Activated T-cell treated with anti-CD3 and anti-CD28 coated beads, Interleukin-2, amount 50 U/mL, for 72 hours (primary cell): ENCODE results near the gene JMY. TPM values are rescaled to one million over a fixed set of nuclear protein-coding genes. Genes with fewer than 3 reads are reported as not detected.

Experiments used
- ATAC-seq, 2 donors: fragments of 150-1000 bp; cut with Tn5 transposase; replicated peaks in 1 of 2; 2 replicates each; pipeline ENCODE4 v1.10.0; 2021; ENCODE audit warnings: moderate library complexity in 2 of 2, mild to moderate bottlenecking in 1 of 2
- DNase-seq, 2 donors: peaks; one replicate each; pipeline ENCODE4 v3.0.0; 2021 to 2022; ENCODE audit warnings: mixed read lengths in 1 of 2
- H3K27ac Mint-ChIP-seq: one replicate; pipeline ENCODE4 v1.8.0; 2022; ENCODE audit warnings: mild to moderate bottlenecking, moderate library complexity, mixed read lengths
- H3K27me3 Mint-ChIP-seq: one replicate; pipeline ENCODE4 v1.8.0; 2022; ENCODE audit warnings: low read depth, mixed read lengths
- H3K36me3 Mint-ChIP-seq, 2 donors: one replicate each; pipeline ENCODE4 v1.8.0; 2022; ENCODE audit warnings: mixed read lengths in 2 of 2, mild to moderate bottlenecking in 1 of 2; ENCODE audit not compliant: insufficient read depth in 2 of 2
- H3K4me1 Mint-ChIP-seq: one replicate; pipeline ENCODE4 v1.8.0; 2022; ENCODE audit warnings: low read depth, mixed read lengths
- H3K4me3 Mint-ChIP-seq, 2 donors: one replicate each; pipeline ENCODE4 v1.8.0; 2022; ENCODE audit warnings: mild to moderate bottlenecking in 2 of 2, mixed read lengths in 2 of 2, moderate library complexity in 2 of 2
- H3K9me3 Mint-ChIP-seq, 2 donors: one replicate each; pipeline ENCODE4 v1.8.0; 2022; ENCODE audit warnings: mixed read lengths in 2 of 2
- total RNA-seq, 2 donors: library from RNA; stranded (reverse); gene quantifications; one replicate each; pipeline ENCODE4 v1.2.3, GENCODE V29; 2022

JMY gene
- total RNA-seq, 2 donors from 2014 or later: 39.7 to 56.2 TPM

GRCh38 chr5:79285285-79285684, 49.4 kb downstream of the JMY start:
- H3K4me1 Mint-ChIP-seq: peaks cover 16% of the 10 kb centered on the region
- no peak for DNase-seq
- no peaks in the 10 kb centered on the region for H3K27me3 Mint-ChIP-seq
- ATAC-seq: peak in 1 of 2 donors; percentile 39
- no peak overlapping the region for H3K4me3 Mint-ChIP-seq
- H3K36me3 Mint-ChIP-seq: peaks cover 13 to 21% of the 10 kb centered on the region in 2 donors
- H3K9me3 Mint-ChIP-seq: no peaks in the 10 kb centered on the region
- peak overlapping the region; percentile 80 for H3K27ac Mint-ChIP-seq

GRCh38 chr5:79285833-79286232, 49.9 kb downstream of the JMY start:
- no peaks in the 10 kb centered on the region for H3K9me3 Mint-ChIP-seq
- H3K36me3 Mint-ChIP-seq: peaks cover 13 to 19% of the 10 kb centered on the region in 2 donors
- H3K4me3 Mint-ChIP-seq: no peak overlapping the region

GRCh38 chr5:79287380-79287779, 51.4 kb downstream of the JMY start:
- DNase-seq (no peak), ATAC-seq (no peak)
- Mint-ChIP-seq H3K27me3 (no peaks in the 10 kb centered on the region), H3K4me1 (peaks cover 16% of the 10 kb centered on the region), H3K4me3 (no peak overlapping the region), H3K27ac (no peak overlapping the region), H3K9me3 (no peaks in the 10 kb centered on the region), H3K36me3 (peaks cover 10 to 18% of the 10 kb centered on the region in 2 donors)

More at GRCh38 chr5:79285833-79286232, 49.9 kb downstream of the JMY start:
- DNase-seq: no peak
- H3K4me1 Mint-ChIP-seq: peaks cover 16% of the 10 kb centered on the region
- ATAC-seq: no peak
- no peaks in the 10 kb centered on the region for H3K27me3 Mint-ChIP-seq
- no peak overlapping the region for H3K27ac Mint-ChIP-seq

DNA sequence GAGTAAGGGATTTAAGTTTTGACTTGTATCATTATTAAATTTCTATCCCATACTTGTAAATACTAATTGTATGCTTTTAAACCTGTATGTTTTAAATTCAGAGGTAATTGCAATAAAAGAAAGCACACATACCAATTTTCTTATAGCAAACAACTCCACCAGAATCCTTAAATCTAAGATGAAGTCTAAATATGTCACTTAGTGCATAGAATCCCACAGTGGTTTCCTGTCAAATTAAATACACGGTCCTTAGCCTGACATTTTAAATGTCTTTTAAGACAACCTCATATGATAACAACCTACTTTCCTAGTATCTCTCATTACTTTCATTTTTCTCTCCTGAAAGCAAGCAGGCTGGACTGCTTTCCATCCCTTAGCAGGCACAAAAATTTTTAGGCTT, 52.0 kb downstream of the JMY start:
- H3K4me1 Mint-ChIP-seq: peaks cover 16% of the 10 kb centered on the region
- no peak overlapping the region for H3K27ac Mint-ChIP-seq
- no peaks in the 10 kb centered on the region for H3K27me3 Mint-ChIP-seq
- ATAC-seq (no peak), DNase-seq (no peak)
- H3K9me3 Mint-ChIP-seq: no peaks in the 10 kb centered on the region
- H3K4me3 Mint-ChIP-seq: no peak overlapping the region
- H3K36me3 Mint-ChIP-seq: peaks cover 7 to 16% of the 10 kb centered on the region in 2 donors

DNA sequence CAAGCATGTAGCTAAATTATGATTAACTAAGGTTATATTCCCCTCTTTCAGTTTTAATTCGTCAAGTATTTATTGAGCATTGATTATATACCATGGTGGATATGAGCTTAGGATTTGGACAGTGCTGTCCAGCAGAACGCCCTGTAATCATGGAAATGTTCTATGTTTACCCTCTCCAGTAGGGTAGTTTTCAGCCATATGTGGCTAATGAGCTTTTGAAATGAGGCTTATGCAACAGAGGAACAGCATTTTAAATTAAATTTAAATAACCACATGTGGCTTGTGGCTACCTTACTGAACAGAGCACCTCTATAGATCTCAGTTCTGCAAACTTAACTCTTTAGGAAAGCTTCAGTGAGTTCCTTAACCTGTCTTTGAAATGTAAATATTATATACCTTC, 59.1 kb downstream of the JMY start:
- Mint-ChIP-seq H3K36me3 (peaks cover 3 to 11% of the 10 kb centered on the region in 2 donors), H3K9me3 (no peaks in the 10 kb centered on the region), H3K4me3 (no peak overlapping the region), H3K4me1 (no peaks in the 10 kb centered on the region), H3K27ac (no peak overlapping the region), H3K27me3 (no peaks in the 10 kb centered on the region)
- DNase-seq (no peak), ATAC-seq (no peak)

GRCh38 chr5:79297661-79298060, 61.7 kb downstream of the JMY start:
- H3K27me3 Mint-ChIP-seq: no peaks in the 10 kb centered on the region
- DNase-seq: no peak
- no peaks in the 10 kb centered on the region for H3K9me3 Mint-ChIP-seq
- no peaks in the 10 kb centered on the region for H3K4me1 Mint-ChIP-seq
- no peak overlapping the region for H3K27ac Mint-ChIP-seq
- H3K36me3 Mint-ChIP-seq: peaks cover 3 to 17% of the 10 kb centered on the region in 2 donors
- ATAC-seq: no peak
- H3K4me3 Mint-ChIP-seq: no peak overlapping the region

DNA sequence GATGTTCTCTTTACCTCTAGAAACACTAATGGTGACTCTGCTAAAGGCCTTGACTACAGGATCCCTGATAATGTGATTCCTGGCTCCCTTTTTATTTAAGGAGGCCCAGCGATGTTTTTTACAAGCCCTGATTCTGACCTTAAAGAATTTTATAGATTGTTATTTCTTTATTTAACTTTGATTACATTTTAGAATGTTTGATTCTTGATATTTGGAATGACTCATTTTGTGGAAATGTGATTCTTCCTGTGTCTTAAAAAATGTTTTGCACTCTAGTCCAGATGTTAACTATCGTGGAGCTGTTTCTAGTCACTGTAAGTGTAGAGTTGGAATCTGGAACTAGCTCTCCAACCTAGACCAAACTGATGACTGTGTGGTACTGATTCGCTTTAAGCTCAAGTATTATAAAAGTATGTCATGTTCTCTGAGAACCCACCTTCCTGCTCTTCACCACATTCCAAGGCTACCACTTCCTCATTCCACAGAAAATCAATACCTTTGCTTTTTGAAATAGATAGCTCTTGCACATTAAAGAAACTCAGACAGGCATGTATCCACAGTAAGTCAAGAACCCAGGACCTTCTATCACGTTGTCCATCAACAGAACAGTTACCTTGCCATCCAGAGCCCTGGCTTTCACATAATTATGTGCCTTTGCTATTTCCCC, 65.2 kb downstream of the JMY start:
- no peak for ATAC-seq
- H3K36me3 Mint-ChIP-seq: peaks cover 3 to 21% of the 10 kb centered on the region in 2 donors
- no peak overlapping the region for H3K4me3 Mint-ChIP-seq
- no peaks in the 10 kb centered on the region for H3K9me3 Mint-ChIP-seq
- H3K27me3 Mint-ChIP-seq: no peaks in the 10 kb centered on the region
- H3K4me1 Mint-ChIP-seq: no peaks in the 10 kb centered on the region
- H3K27ac Mint-ChIP-seq: no peak overlapping the region
- no peak for DNase-seq

GRCh38 chr5:79302454-79302853, 66.5 kb downstream of the JMY start:
- H3K27ac Mint-ChIP-seq: no peak overlapping the region
- DNase-seq (no peak), ATAC-seq (no peak)
- H3K27me3 Mint-ChIP-seq: no peaks in the 10 kb centered on the region
- no peaks in the 10 kb centered on the region for H3K4me1 Mint-ChIP-seq
- H3K36me3 Mint-ChIP-seq: peaks cover 8 to 30% of the 10 kb centered on the region in 2 donors
- H3K4me3 Mint-ChIP-seq: no peak overlapping the region
- H3K9me3 Mint-ChIP-seq: no peaks in the 10 kb centered on the region

GRCh38 chr5:79305706-79306105, 69.8 kb downstream of the JMY start:
- Mint-ChIP-seq H3K4me1 (no peaks in the 10 kb centered on the region), H3K27ac (no peak overlapping the region), H3K27me3 (no peaks in the 10 kb centered on the region), H3K9me3 (no peaks in the 10 kb centered on the region), H3K4me3 (no peak overlapping the region), H3K36me3 (peaks cover 6 to 31% of the 10 kb centered on the region in 2 donors)
- no peak for DNase-seq
- ATAC-seq: no peak

DNA sequence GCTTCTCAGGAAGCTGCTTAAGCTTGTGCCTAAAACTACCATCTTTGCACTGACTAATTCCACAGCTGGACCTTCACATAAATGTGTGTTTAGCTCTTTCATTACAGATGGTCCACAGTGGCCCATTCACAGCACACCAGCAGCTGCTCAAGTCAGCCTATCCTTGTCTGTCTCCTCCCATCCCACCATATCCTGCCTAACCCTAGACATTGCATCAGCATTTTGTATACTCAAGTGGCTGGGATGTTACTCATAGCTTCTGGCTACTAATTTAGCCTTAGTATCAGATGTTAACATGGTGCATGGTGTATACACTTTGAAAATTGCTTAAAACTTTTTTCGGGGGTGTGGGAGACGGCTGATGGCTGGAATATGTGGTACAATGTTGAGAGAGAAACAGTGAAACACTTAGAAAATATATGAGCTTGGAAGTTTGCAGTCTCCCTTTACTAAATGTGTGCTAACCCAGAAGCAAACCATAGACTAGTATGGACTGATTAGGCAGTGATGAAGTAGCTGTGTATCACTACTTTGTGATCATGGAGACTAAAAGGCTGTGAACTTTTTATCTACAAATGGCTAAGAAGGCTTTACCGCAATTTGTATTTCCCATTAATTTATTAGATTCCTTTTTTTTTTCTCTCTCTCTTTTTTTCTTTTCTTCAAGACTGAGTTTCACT, 83.1 kb downstream of the JMY start:
- H3K27ac Mint-ChIP-seq: no peak overlapping the region
- no peaks in the 10 kb centered on the region for H3K4me1 Mint-ChIP-seq

DNA sequence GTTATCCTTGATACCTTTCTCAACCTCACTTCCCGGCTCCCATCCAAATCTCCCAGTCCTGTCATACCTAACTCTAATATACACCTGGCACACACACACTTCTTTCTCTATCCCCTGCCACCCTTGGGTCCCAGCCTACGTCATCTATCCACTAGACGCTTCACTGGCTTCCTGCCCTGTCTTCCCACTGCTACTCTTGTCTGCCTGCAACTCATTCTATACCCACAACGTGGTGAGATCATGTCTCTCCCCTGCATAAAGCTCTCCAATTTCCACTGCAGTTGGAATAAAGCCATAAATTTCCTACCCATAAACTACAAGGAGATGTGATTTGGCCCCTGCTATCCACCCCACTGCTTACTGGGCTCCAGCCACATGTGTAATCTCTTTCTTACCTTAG, 93.5 kb downstream of the JMY start:
- Mint-ChIP-seq H3K4me3 (no peak overlapping the region), H3K27ac (peak overlapping the region; percentile 24), H3K27me3 (no peaks in the 10 kb centered on the region), H3K36me3 (peaks cover 0 to 3% of the 10 kb centered on the region in 2 donors), H3K9me3 (peaks cover 0 to 6% of the 10 kb centered on the region in 2 donors), H3K4me1 (no peaks in the 10 kb centered on the region)
- ATAC-seq (peak in 1 of 2 donors; percentile 32), DNase-seq (no peak)

More for the DNA sequence above, 83.1 kb downstream of the JMY start:
- DNase-seq (no peak), ATAC-seq (peak in 1 of 2 donors; percentile 47)
- Mint-ChIP-seq H3K9me3 (no peaks in the 10 kb centered on the region), H3K4me3 (no peak overlapping the region), H3K36me3 (peaks cover 11 to 14% of the 10 kb centered on the region in 2 donors), H3K27me3 (no peaks in the 10 kb centered on the region)

DNA sequence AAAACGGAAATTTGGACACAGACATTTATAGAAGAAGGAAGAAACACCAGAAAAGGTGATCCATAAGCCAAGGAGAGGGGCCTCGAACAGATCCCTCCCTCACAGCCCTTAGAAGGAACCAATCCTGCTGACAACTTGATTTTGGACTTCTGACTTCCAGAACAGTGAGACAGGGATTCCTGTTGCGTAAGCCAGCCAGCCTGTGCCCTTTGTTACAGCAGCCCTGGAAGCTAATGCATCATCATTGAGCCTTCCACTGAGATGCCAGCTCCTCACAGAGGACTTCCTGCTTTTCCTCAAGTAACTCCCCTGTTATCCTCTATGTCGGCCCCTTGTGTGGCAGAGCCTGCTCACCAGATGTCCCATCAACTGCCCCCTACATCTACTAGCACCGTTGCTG, 94.1 kb downstream of the JMY start:
- peak in 1 of 2 donors; percentile 10 for ATAC-seq
- DNase-seq: no peak
- Mint-ChIP-seq H3K4me1 (no peaks in the 10 kb centered on the region), H3K9me3 (peaks cover 0 to 6% of the 10 kb centered on the region in 2 donors), H3K27me3 (no peaks in the 10 kb centered on the region), H3K36me3 (peaks cover 0 to 3% of the 10 kb centered on the region in 2 donors), H3K4me3 (no peak overlapping the region), H3K27ac (peak overlapping the region; percentile 70)

DNA sequence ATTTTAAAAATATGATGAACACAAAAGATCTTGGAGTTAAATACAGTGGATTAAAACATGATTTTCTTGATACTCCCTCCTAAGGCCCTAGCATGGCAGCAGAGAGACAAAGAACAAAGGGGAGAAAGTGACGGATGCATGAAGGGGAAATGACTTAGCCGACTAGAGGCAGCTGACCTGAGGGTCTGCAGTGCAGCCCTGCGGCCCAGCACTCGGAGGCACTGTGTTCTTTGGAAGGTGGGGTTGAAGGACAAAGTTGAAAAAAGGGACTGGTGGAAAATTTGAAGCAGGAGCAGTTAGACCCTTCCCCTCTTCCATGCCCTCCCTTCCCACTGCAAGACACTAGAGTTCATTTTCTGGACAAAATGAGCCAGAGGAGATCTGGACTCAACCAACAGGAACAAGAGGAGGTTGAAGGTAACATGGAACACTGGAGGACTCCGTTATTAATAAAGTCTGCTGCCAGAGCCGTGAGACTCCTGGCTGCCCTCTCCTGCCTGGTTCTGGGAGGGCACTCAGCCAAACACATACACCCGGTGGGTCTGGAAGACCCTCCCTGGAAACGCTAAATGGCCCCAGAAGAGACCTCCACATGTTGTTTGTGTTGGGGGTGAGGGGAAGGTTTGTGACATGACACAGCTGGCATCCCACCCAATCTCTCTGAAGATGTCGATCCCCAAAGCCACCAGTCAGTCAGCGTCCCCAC, 98.1 kb downstream of the JMY start:
- no peak for DNase-seq
- H3K27ac Mint-ChIP-seq: no peak overlapping the region
- H3K4me3 Mint-ChIP-seq: no peak overlapping the region
- peaks cover 0 to 4% of the 10 kb centered on the region in 2 donors for H3K36me3 Mint-ChIP-seq
- H3K9me3 Mint-ChIP-seq: peaks cover 2 to 6% of the 10 kb centered on the region in 2 donors
- no peaks in the 10 kb centered on the region for H3K4me1 Mint-ChIP-seq
- peak; percentile 17 to 34 for ATAC-seq
- peaks cover 11% of the 10 kb centered on the region for H3K27me3 Mint-ChIP-seq
